Duodenal mucosa (tissue), 2 donors: ENCODE measurements around the gene SLC17A3.

Source experiments
- H3K27ac ChIP-seq: one replicate; pipeline ENCODE4 v1.7.0; 2013; ENCODE audit warnings: low read depth, low read length
- H3K27me3 ChIP-seq, 2 donors: one replicate each; pipeline ENCODE4 v1.7.0; 2013; ENCODE audit warnings: low read length in 2 of 2, control low read depth in 1 of 2; ENCODE audit not compliant: insufficient read depth in 2 of 2, control insufficient read depth in 1 of 2
- H3K36me3 ChIP-seq, 2 donors: one replicate each; pipeline ENCODE4 v1.7.0; 2013; ENCODE audit warnings: low read length in 2 of 2, control low read depth in 1 of 2; ENCODE audit not compliant: insufficient read depth in 2 of 2, control insufficient read depth in 1 of 2
- H3K4me1 ChIP-seq, 2 donors: one replicate each; pipeline ENCODE4 v1.7.0; 2013; ENCODE audit warnings: low read length in 2 of 2, control low read depth in 1 of 2; ENCODE audit not compliant: insufficient read depth in 2 of 2, control insufficient read depth in 1 of 2
- H3K4me3 ChIP-seq, 2 donors: one replicate each; pipeline ENCODE4 v1.7.0; 2013; ENCODE audit warnings: low read length in 2 of 2, low read depth in 1 of 2
- H3K9ac ChIP-seq, 2 donors: one replicate each; pipeline ENCODE4 v1.7.0; 2013; ENCODE audit warnings: low read length in 2 of 2, low read depth in 1 of 2
- H3K9me3 ChIP-seq, 2 donors: one replicate each; pipeline ENCODE4 v1.7.0; 2013; ENCODE audit warnings: low read length in 2 of 2, control low read depth in 1 of 2; ENCODE audit not compliant: control insufficient read depth in 1 of 2

The SLC17A3 gene

DNA sequence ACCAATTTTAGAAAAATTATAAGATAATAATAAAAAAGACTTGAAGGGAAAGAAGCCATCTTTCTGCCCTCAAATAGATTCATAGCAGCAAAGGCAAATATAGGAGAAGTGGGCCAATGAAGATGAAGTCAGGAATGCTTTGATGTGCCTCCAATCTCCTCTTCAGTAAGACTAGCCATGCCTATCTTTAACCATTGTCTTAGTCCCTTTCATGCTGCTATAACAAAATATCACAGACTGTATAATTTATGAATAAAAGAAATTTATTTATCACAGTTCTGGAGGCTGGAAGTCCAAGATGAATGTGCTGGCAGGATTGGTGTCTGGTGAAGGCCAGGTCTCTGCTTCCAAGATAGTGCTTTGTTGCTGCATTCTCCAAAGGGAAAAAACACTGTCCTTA, 18.8 kb upstream of the SLC17A3 start:
- Histone ChIP-seq H3K9ac (no peak overlapping the region), H3K9me3 (no peaks in the 10 kb centered on the region), H3K4me3 (no peak overlapping the region), H3K36me3 (no peaks in the 10 kb centered on the region), H3K4me1 (peaks cover 0 to 4% of the 10 kb centered on the region in 2 donors), H3K27me3 (no peaks in the 10 kb centered on the region), H3K27ac (no peak overlapping the region)

- H3K27me3 ChIP-seq = no peaks in the 10 kb centered on the region
- no peaks in the 10 kb centered on the region for H3K9me3 ChIP-seq
- H3K9ac ChIP-seq = no peak overlapping the region
- no peak overlapping the region for H3K4me3 ChIP-seq
- no peaks in the 10 kb centered on the region for H3K36me3 ChIP-seq
- no peak overlapping the region for H3K27ac ChIP-seq
- H3K4me1 ChIP-seq = peaks cover 0 to 4% of the 10 kb centered on the region in 2 donors
Measured at GRCh38 chr6:25889877-25890853, 16.1 kb upstream of the SLC17A3 start.

GRCh38 chr6:25888626-25889025, 14.6 kb upstream of the SLC17A3 start:
- peaks cover 0 to 4% of the 10 kb centered on the region in 2 donors for H3K4me1 ChIP-seq
- H3K27me3 ChIP-seq = no peaks in the 10 kb centered on the region
- H3K36me3 ChIP-seq = no peaks in the 10 kb centered on the region
- no peak overlapping the region for H3K4me3 ChIP-seq
- no peak overlapping the region for H3K9ac ChIP-seq
- H3K9me3 ChIP-seq = no peaks in the 10 kb centered on the region
- no peak overlapping the region for H3K27ac ChIP-seq

- Histone ChIP-seq H3K4me3 (no peak overlapping the region), H3K9me3 (no peaks in the 10 kb centered on the region), H3K4me1 (peaks cover 0 to 4% of the 10 kb centered on the region in 2 donors), H3K27me3 (no peaks in the 10 kb centered on the region), H3K36me3 (no peaks in the 10 kb centered on the region), H3K27ac (no peak overlapping the region), H3K9ac (no peak overlapping the region)
Measured at GRCh38 chr6:25886066-25886465, 12.0 kb upstream of the SLC17A3 start.

- Histone ChIP-seq H3K4me1 (no peaks in the 10 kb centered on the region), H3K4me3 (no peak overlapping the region), H3K36me3 (no peaks in the 10 kb centered on the region), H3K27ac (no peak overlapping the region), H3K9ac (no peak overlapping the region), H3K27me3 (no peaks in the 10 kb centered on the region), H3K9me3 (no peaks in the 10 kb centered on the region)
Measured at GRCh38 chr6:25883991-25884390, 9.9 kb upstream of the SLC17A3 start.

GRCh38 chr6:25883536-25883935, 9.5 kb upstream of the SLC17A3 start:
- H3K36me3 ChIP-seq = no peaks in the 10 kb centered on the region
- H3K9ac ChIP-seq = no peak overlapping the region
- H3K4me3 ChIP-seq = no peak overlapping the region
- H3K9me3 ChIP-seq = no peaks in the 10 kb centered on the region
- H3K4me1 ChIP-seq = no peaks in the 10 kb centered on the region
- H3K27me3 ChIP-seq = no peaks in the 10 kb centered on the region
- H3K27ac ChIP-seq = no peak overlapping the region

- no peak overlapping the region for H3K27ac ChIP-seq
- H3K27me3 ChIP-seq = no peaks in the 10 kb centered on the region
- no peaks in the 10 kb centered on the region for H3K4me1 ChIP-seq
- H3K4me3 ChIP-seq = peak overlapping the region; percentile 37
- no peaks in the 10 kb centered on the region for H3K36me3 ChIP-seq
- no peak overlapping the region for H3K9ac ChIP-seq
- H3K9me3 ChIP-seq = no peaks in the 10 kb centered on the region
Measured at GRCh38 chr6:25882051-25882496, 8.0 kb upstream of the SLC17A3 start.

DNA sequence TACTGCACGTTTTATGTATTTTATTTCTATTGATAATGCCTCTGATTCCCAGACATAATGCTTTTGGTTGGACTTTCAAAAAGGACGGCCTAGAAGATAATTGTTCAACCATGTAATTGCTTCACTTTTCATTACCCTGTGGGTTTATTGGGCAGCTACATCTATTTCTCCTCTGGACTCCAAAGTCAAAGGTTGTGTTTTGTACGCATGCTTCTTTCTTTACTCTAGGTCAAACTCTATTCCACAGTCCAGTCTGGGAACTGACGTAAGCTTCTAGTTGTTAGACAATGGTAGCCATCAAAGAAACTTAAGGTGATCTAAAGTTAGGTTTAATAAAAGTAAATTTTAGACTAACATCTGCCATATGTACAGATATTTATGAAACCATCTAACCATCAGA, 6.6 kb upstream of the SLC17A3 start:
- H3K4me3 ChIP-seq = no peak overlapping the region
- H3K9ac ChIP-seq = no peak overlapping the region
- H3K27me3 ChIP-seq = peaks cover 0 to 5% of the 10 kb centered on the region in 2 donors
- no peaks in the 10 kb centered on the region for H3K9me3 ChIP-seq
- H3K27ac ChIP-seq = no peak overlapping the region
- no peaks in the 10 kb centered on the region for H3K4me1 ChIP-seq
- H3K36me3 ChIP-seq = no peaks in the 10 kb centered on the region

DNA sequence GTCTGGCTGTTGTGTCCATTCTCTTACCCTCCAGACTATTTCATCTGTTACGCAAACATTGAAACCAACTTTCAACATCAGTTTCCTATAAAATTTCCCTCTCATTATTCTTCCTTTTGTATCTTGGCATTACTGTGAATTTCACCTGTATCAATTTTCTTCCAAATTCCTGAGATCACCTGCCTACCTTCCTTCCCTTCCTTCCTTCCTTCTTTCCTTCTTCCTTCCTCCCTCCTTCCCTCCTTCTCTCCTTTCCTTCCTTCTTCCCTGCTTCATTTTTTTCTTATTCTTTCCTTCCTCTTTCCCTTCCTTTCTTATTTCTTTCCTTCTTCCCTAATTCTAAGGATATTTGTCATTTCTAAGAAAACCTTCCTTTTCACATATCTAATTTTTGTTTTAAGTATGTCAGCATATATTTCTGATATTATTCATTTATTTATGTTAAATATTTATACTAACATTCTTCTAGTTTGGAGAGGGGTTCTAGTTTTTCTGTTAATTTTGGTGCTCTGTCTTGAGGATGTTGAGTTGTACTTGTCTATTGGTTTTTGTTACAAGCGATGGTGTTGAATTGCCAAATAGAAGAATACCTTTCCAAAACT, 4.8 kb upstream of the SLC17A3 start:
- no peaks in the 10 kb centered on the region for H3K4me1 ChIP-seq
- peaks cover 0 to 5% of the 10 kb centered on the region in 2 donors for H3K27me3 ChIP-seq
- H3K36me3 ChIP-seq = no peaks in the 10 kb centered on the region
- no peak overlapping the region for H3K9ac ChIP-seq
- H3K4me3 ChIP-seq = no peak overlapping the region
- no peaks in the 10 kb centered on the region for H3K9me3 ChIP-seq
- H3K27ac ChIP-seq = no peak overlapping the region

DNA sequence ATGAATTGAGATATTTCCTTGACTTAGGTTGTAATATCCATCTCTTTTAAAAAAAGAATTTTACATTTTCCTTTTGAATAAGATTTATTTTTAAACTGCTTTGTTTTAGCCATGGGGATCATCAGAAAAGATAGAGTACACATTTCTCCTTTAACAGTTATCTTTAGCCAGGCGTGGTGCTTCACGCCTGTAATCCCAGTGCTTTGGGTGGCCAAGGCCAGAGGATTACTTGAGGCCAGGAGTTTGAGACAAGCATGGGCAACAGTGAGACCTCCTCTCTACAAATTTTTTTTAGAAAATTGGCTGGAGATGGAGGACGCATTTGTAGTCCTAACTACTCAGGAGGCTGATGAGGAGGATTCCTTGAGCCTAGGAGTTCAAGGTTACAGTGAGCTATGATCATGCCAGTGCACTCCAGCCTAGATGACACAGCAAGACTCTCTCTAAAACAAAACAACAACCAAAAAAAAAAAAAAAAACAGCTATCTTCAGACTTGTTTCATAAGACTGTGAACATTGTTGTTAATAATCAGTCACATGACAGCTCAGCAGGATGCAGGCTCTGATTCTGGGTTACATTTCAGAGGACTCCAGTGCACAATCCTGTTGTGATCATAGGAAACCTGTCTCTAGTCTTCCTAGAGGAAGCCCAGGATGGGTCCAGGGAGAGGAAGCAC, 2.0 kb upstream of the SLC17A3 start:
- Histone ChIP-seq H3K36me3 (no peaks in the 10 kb centered on the region), H3K27ac (no peak overlapping the region), H3K9ac (no peak overlapping the region), H3K27me3 (peaks cover 0 to 5% of the 10 kb centered on the region in 2 donors), H3K9me3 (no peaks in the 10 kb centered on the region), H3K4me1 (no peaks in the 10 kb centered on the region), H3K4me3 (no peak overlapping the region)
